Neuronal stem cell (in vitro differentiated cells): ENCODE results near the gene DNAH9.

Source experiments
- DNase-seq: peaks from one replicate; pipeline ENCODE4 v3.0.0-alpha.2; 2013; ENCODE audit warnings: low spot score
- H2AFZ ChIP-seq: one replicate; pipeline ENCODE4 v1.6.1; 2013; ENCODE audit warnings: mild to moderate bottlenecking, low read length, inconsistent platforms
- H2AK5ac ChIP-seq: 2 replicates; pipeline ENCODE4 v1.6.1; 2013; ENCODE audit warnings: low read depth, mild to moderate bottlenecking, inconsistent platforms, low read length, moderate library complexity, mixed read lengths
- H2BK120ac ChIP-seq: 2 replicates; pipeline ENCODE4 v1.6.1; 2013; ENCODE audit warnings: low read depth, mild to moderate bottlenecking, inconsistent platforms, low read length, moderate library complexity, mixed read lengths
- H2BK12ac ChIP-seq: one replicate; pipeline ENCODE4 v1.6.1; 2013; ENCODE audit warnings: low read length, inconsistent platforms
- H2BK15ac ChIP-seq: 2 replicates; pipeline ENCODE4 v1.6.1; 2013; ENCODE audit warnings: mild to moderate bottlenecking, low read length, inconsistent platforms, mixed read lengths
- H2BK5ac ChIP-seq: one replicate; pipeline ENCODE4 v1.6.1; 2013; ENCODE audit warnings: inconsistent platforms, mild to moderate bottlenecking, low read length, moderate library complexity
- H3K14ac ChIP-seq: one replicate; pipeline ENCODE4 v1.6.1; 2013; ENCODE audit warnings: low read length, inconsistent platforms
- H3K18ac ChIP-seq: 2 replicates; pipeline ENCODE4 v1.6.1; 2013; ENCODE audit warnings: low read length, inconsistent platforms
- H3K23ac ChIP-seq: 2 replicates; pipeline ENCODE4 v1.6.1; 2013; ENCODE audit warnings: low read depth, mild to moderate bottlenecking, mixed read lengths, low read length, inconsistent platforms; ENCODE audit not compliant: poor library complexity
- H3K27ac ChIP-seq: replicated peaks from 3 replicates; pipeline ENCODE4 v1.5.1; 2013; ENCODE audit warnings: low read length, inconsistent platforms
- H3K27me3 ChIP-seq, 3 experiments: 2 replicates each; pipeline ENCODE4 v1.6.1; 2013; ENCODE audit warnings: low read length in 3 of 3, mild to moderate bottlenecking in 2 of 3, inconsistent platforms in 1 of 3, low read depth in 1 of 3, mixed read lengths in 1 of 3, moderate library complexity in 1 of 3; ENCODE audit not compliant: control insufficient read depth in 3 of 3, insufficient read depth in 3 of 3
- H3K36me3 ChIP-seq, 2 donors: replicated peaks in 1 of 2; 2 replicates each; pipeline ENCODE4 v1.6.1; 2013; ENCODE audit warnings: low read length in 2 of 2; ENCODE audit not compliant: control insufficient read depth in 2 of 2, insufficient read depth in 2 of 2
- H3K4ac ChIP-seq: 2 replicates; pipeline ENCODE4 v1.6.1; 2013; ENCODE audit warnings: inconsistent platforms, mild to moderate bottlenecking, low read length, moderate library complexity
- H3K4me1 ChIP-seq, 2 donors: 1 replicate in 1 of 2; 2 replicates in 1 of 2; pipeline ENCODE4 v1.6.1; 2013; ENCODE audit warnings: low read length in 2 of 2, low read depth in 1 of 2; ENCODE audit not compliant: control insufficient read depth in 2 of 2, insufficient read depth in 1 of 2
- H3K4me2 ChIP-seq: one replicate; pipeline ENCODE4 v1.6.1; 2013; ENCODE audit warnings: mild to moderate bottlenecking, low read length, inconsistent platforms; ENCODE audit not compliant: insufficient read depth, poor library complexity, severe bottlenecking
- H3K4me3 ChIP-seq, 2 donors: 2 replicates each; pipeline ENCODE4 v1.5.1; 2013; ENCODE audit warnings: low read length in 2 of 2, mild to moderate bottlenecking in 2 of 2, inconsistent platforms in 1 of 2, moderate library complexity in 1 of 2
- H3K79me1 ChIP-seq: one replicate; pipeline ENCODE4 v1.6.1; 2013; ENCODE audit warnings: low read depth, mild to moderate bottlenecking, inconsistent platforms, low read length, moderate library complexity
- H3K9ac ChIP-seq: one replicate; pipeline ENCODE4 v1.6.1; 2013; ENCODE audit warnings: mild to moderate bottlenecking, low read depth, low read length, inconsistent platforms; ENCODE audit not compliant: poor library complexity
- H3K9me3 ChIP-seq, 2 donors: replicated peaks in 1 of 2; 2 replicates each; pipeline versions ENCODE3 to v1.6.1; 2013; ENCODE audit warnings: low read length in 2 of 2, mild to moderate bottlenecking in 2 of 2, inconsistent platforms in 1 of 2, low read depth in 1 of 2, mixed read lengths in 1 of 2, moderate library complexity in 1 of 2; ENCODE audit not compliant: control insufficient read depth in 2 of 2, insufficient read depth in 1 of 2
- H4K8ac ChIP-seq: one replicate; pipeline ENCODE4 v1.6.1; 2013; ENCODE audit warnings: low read depth, mild to moderate bottlenecking, inconsistent platforms, low read length, moderate library complexity
- H4K91ac ChIP-seq: one replicate; pipeline ENCODE4 v1.6.1; 2013; ENCODE audit warnings: low read length, low read depth, mild to moderate bottlenecking, inconsistent platforms; ENCODE audit not compliant: poor library complexity
- WGBS, 2 donors: extraction: QIAGEN DNeasy Blood & Tissue Kit; methylation state at CpG; one replicate each; pipeline ENCODE4 v1.1.7; 2013; ENCODE audit warnings: missing lambda C conversion rate in 2 of 2, mixed read lengths in 1 of 2; ENCODE audit not compliant: insufficient read length in 2 of 2, insufficient replicate concordance in 1 of 2; ENCODE audit errors: extremely low coverage in 2 of 2; 5-methylcytosine and 5-hydroxymethylcytosine counted together

The DNAH9 gene

GRCh38 chr17:11627301-11627940 is 29.2 kb downstream of the DNAH9 start:
- no CpG with 5 or more reads among the region's 7 CpGs for WGBS, 2 donors
- H3K4me3 ChIP-seq, result peak overlapping the region in 1 of 2 donors; percentile 53
- H3K27me3 ChIP-seq, result no peaks in the 10 kb centered on the region
- no peaks in the 10 kb centered on the region for H3K36me3 ChIP-seq
- H4K91ac ChIP-seq, result no peak overlapping the region
- H2AFZ ChIP-seq, result no peak overlapping the region
- no peaks in the 10 kb centered on the region for H3K9me3 ChIP-seq
- no peak overlapping the region for H2BK5ac ChIP-seq
- no peak overlapping the region for H3K4me2 ChIP-seq
- H3K14ac ChIP-seq, result peak overlapping the region; percentile 57
- DNase-seq, result no peak
- no peaks in the 10 kb centered on the region for H3K79me1 ChIP-seq
- H4K8ac ChIP-seq, result no peak overlapping the region
- H2BK12ac ChIP-seq, result no peak overlapping the region
- H3K27ac ChIP-seq, result no peak overlapping the region
- peak overlapping the region; percentile 22 for H2BK15ac ChIP-seq
- H3K18ac ChIP-seq, result peak overlapping the region; percentile 54
- H2BK120ac ChIP-seq, result no peak overlapping the region
- no peak overlapping the region for H3K9ac ChIP-seq
- no peak overlapping the region for H3K4ac ChIP-seq
- no peak overlapping the region for H2AK5ac ChIP-seq
- no peak overlapping the region for H3K23ac ChIP-seq
- H3K4me1 ChIP-seq, result peaks cover 0 to 2% of the 10 kb centered on the region in 2 donors

GRCh38 chr17:11628374-11628773 is 30.1 kb downstream of the DNAH9 start:
- Histone ChIP-seq H3K79me1 (no peaks in the 10 kb centered on the region), H3K23ac (no peak overlapping the region), H3K4ac (no peak overlapping the region), H2BK120ac (no peak overlapping the region), H2BK12ac (no peak overlapping the region), H3K4me1 (no peaks in the 10 kb centered on the region), H2BK5ac (no peak overlapping the region), H3K9me3 (no peaks in the 10 kb centered on the region), H2BK15ac (no peak overlapping the region), H2AFZ (no peak overlapping the region), H4K91ac (no peak overlapping the region), H2AK5ac (no peak overlapping the region), H3K9ac (no peak overlapping the region), H3K14ac (no peak overlapping the region), H4K8ac (no peak overlapping the region), H3K4me3 (no peak overlapping the region), H3K4me2 (no peak overlapping the region), H3K18ac (no peak overlapping the region), H3K36me3 (no peaks in the 10 kb centered on the region), H3K27ac (no peak overlapping the region), H3K27me3 (no peaks in the 10 kb centered on the region)
- WGBS, 2 donors, result no CpG with 5 or more reads among the region's 10 CpGs
- no peak for DNase-seq

- H3K4ac ChIP-seq, result no peak overlapping the region
- H3K27me3 ChIP-seq, result no peaks in the 10 kb centered on the region
- H3K4me2 ChIP-seq, result no peak overlapping the region
- no CpG with 5 or more reads among the region's 3 CpGs for WGBS, 2 donors
- no peak overlapping the region for H2BK12ac ChIP-seq
- no peak overlapping the region for H2BK15ac ChIP-seq
- no peak overlapping the region for H2BK5ac ChIP-seq
- no peak overlapping the region for H4K8ac ChIP-seq
- H3K36me3 ChIP-seq, result no peaks in the 10 kb centered on the region
- no peak overlapping the region for H3K14ac ChIP-seq
- no peak overlapping the region for H2AK5ac ChIP-seq
- H3K79me1 ChIP-seq, result no peaks in the 10 kb centered on the region
- no peak overlapping the region for H3K4me3 ChIP-seq
- H2AFZ ChIP-seq, result no peak overlapping the region
- no peak overlapping the region for H2BK120ac ChIP-seq
- H3K9ac ChIP-seq, result no peak overlapping the region
- no peak overlapping the region for H3K27ac ChIP-seq
- no peak overlapping the region for H3K23ac ChIP-seq
- H3K9me3 ChIP-seq, result no peaks in the 10 kb centered on the region
- H3K18ac ChIP-seq, result no peak overlapping the region
- DNase-seq, result no peak
- H4K91ac ChIP-seq, result no peak overlapping the region
- no peaks in the 10 kb centered on the region for H3K4me1 ChIP-seq
Observed at GRCh38 chr17:11628831-11629230, 30.6 kb downstream of the DNAH9 start.

- Histone ChIP-seq H3K4me2 (no peak overlapping the region), H3K4me3 (no peak overlapping the region), H2BK5ac (no peak overlapping the region), H3K18ac (no peak overlapping the region), H3K14ac (no peak overlapping the region), H4K8ac (no peak overlapping the region), H3K4ac (no peak overlapping the region), H2AK5ac (no peak overlapping the region), H2AFZ (no peak overlapping the region), H3K27me3 (no peaks in the 10 kb centered on the region), H4K91ac (no peak overlapping the region), H3K9ac (no peak overlapping the region), H3K79me1 (no peaks in the 10 kb centered on the region), H3K4me1 (no peaks in the 10 kb centered on the region), H3K23ac (no peak overlapping the region), H3K27ac (no peak overlapping the region), H3K9me3 (no peaks in the 10 kb centered on the region), H3K36me3 (no peaks in the 10 kb centered on the region), H2BK15ac (no peak overlapping the region), H2BK12ac (no peak overlapping the region), H2BK120ac (no peak overlapping the region)
- WGBS, 2 donors, result no CpG with 5 or more reads among the region's 5 CpGs
- no peak for DNase-seq
Observed at GRCh38 chr17:11636771-11637170, 38.5 kb downstream of the DNAH9 start.
